CD4-positive, alpha-beta T cell treated with Interleukin-17A for 1 hour (primary cell): ENCODE measurements around the gene ANO8.
A peak's percentile ranks its signal among the peaks of the same experiment; 100 is the strongest.

Experiments
- DNase-seq: peaks from one replicate; pipeline ENCODE4 v3.0.0-alpha.2; 2020

Gene ANO8

GRCh38 chr19:17328517-17329365, 5.9 kb downstream of the ANO8 start:
- DNase-seq, result peak; percentile 49

GRCh38 chr19:17327654-17328516, 6.8 kb downstream of the ANO8 start:
- DNase-seq, result peak; percentile 67

GRCh38 chr19:17327068-17327653, 7.5 kb downstream of the ANO8 start:
- no peak for DNase-seq

- DNase-seq, result no peak
Measured at GRCh38 chr19:17326595-17326966, 8.1 kb downstream of the ANO8 start.

- DNase-seq, result no peak
Measured at GRCh38 chr19:17325881-17326594, 8.6 kb downstream of the ANO8 start.

GRCh38 chr19:17325133-17325532, 9.5 kb downstream of the ANO8 start:
- DNase-seq, result no peak

GRCh38 chr19:17324357-17325114, 10.1 kb downstream of the ANO8 start:
- DNase-seq, result no peak

- no peak for DNase-seq
Measured at GRCh38 chr19:17323964-17324332, 10.7 kb downstream of the ANO8 start.

GRCh38 chr19:17323300-17323963, 11.2 kb downstream of the ANO8 start:
- DNase-seq, result no peak

GRCh38 chr19:17322854-17323253, 11.8 kb downstream of the ANO8 start:
- DNase-seq, result no peak

GRCh38 chr19:17321655-17322489, 12.8 kb downstream of the ANO8 start:
- DNase-seq, result no peak

GRCh38 chr19:17320435-17320834, 14.2 kb downstream of the ANO8 start:
- DNase-seq, result no peak

- DNase-seq, result no peak
Measured at GRCh38 chr19:17319473-17320238, 15.0 kb downstream of the ANO8 start.

GRCh38 chr19:17318966-17319365, 15.7 kb downstream of the ANO8 start:
- DNase-seq, result no peak

- no peak for DNase-seq
Measured at GRCh38 chr19:17314007-17314593, 20.6 kb downstream of the ANO8 start.

GRCh38 chr19:17312189-17313113, 22.2 kb downstream of the ANO8 start:
- no peak for DNase-seq

- no peak for DNase-seq
Measured at GRCh38 chr19:17311455-17312188, 23.0 kb downstream of the ANO8 start.
